NB4 (cell line): ENCODE results near the gene CFAP53.

ENCODE experiments used
- MAX ChIP-seq: IDR thresholded peaks from 2 replicates; pipeline ENCODE4 v1.6.1; 2011; ENCODE audit warnings: low read depth, low read length
- MYC ChIP-seq: IDR thresholded peaks from 2 replicates; pipeline ENCODE4 v1.6.1; 2011; ENCODE audit warnings: low read depth, low read length
- TF ChIP-seq, protein P1 (sequence below): IDR thresholded peaks from one replicate; pipeline ENCODE4 v1.5.1; 2012; ENCODE audit warnings: low read depth, low read length

DNA sequence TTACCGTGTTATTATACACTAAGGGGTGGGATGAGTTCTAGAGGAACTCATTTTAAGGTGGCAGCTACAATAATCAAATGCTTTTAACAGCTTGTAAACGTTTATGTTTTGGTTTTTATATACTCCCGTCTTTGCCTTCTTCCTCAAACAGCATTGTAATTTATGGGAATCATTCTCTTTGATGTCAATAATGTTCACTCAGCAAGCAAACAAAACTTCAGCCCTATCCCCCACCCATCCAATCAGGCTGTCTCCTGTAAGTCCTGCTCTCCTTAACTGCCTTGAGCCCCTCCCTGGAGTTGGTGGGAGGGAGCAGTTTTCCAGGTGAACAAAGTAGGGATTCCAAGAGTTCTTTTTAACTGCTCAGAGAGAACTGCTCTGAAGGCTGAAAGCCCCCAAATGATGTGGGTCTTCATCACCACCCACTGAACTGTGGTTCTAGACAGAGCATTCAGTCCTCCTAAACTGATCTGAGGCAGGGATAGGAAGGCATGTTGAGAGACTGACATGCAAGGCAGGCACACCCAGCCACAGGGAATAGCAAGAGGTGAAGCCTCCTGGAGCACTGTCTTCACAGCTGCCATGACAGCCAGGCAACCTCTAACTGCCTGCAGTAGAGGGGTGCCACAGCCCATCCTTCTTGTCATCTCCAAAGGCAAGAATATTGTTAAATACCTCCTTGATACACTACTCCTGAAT is 88.9 kb downstream of the CFAP53 start:
- no peak for TF ChIP-seq MYC
- no peak for TF ChIP-seq MAX
- TF ChIP-seq, protein P1, sequence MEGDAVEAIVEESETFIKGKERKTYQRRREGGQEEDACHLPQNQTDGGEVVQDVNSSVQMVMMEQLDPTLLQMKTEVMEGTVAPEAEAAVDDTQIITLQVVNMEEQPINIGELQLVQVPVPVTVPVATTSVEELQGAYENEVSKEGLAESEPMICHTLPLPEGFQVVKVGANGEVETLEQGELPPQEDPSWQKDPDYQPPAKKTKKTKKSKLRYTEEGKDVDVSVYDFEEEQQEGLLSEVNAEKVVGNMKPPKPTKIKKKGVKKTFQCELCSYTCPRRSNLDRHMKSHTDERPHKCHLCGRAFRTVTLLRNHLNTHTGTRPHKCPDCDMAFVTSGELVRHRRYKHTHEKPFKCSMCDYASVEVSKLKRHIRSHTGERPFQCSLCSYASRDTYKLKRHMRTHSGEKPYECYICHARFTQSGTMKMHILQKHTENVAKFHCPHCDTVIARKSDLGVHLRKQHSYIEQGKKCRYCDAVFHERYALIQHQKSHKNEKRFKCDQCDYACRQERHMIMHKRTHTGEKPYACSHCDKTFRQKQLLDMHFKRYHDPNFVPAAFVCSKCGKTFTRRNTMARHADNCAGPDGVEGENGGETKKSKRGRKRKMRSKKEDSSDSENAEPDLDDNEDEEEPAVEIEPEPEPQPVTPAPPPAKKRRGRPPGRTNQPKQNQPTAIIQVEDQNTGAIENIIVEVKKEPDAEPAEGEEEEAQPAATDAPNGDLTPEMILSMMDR, result no peak
